Kidney (tissue), 14 donors: Measurements from ENCODE around the gene PRR19. TPM values are rescaled to one million over a fixed set of nuclear protein-coding genes. Genes with fewer than 3 reads are reported as not detected.

Source experiments
- DNase-seq, 5 donors: peaks; one replicate each; pipeline ENCODE4 v3.0.0-alpha.2; 2013 to 2020
- FAIRE-seq: peaks from 2 replicates; lab custom pipeline; 2012; peaks lifted over from hg19 to GRCh38; lab: Jason Lieb, UNC
- H3K27ac ChIP-seq, 2 donors: one replicate each; pipeline ENCODE4 v1.7.0; 2013; ENCODE audit warnings: low read depth in 2 of 2, low read length in 2 of 2, inconsistent platforms in 1 of 2
- H3K27me3 ChIP-seq: one replicate; pipeline ENCODE4 v1.7.1; 2013; ENCODE audit warnings: low read length, inconsistent platforms; ENCODE audit not compliant: control insufficient read depth, insufficient read depth
- H3K36me3 ChIP-seq, 3 donors: one replicate each; pipeline versions ENCODE4 v1.7.0 to v1.7.1; 2013; ENCODE audit warnings: low read length in 3 of 3, control low read depth in 1 of 3, inconsistent platforms in 1 of 3; ENCODE audit not compliant: insufficient read depth in 3 of 3, control insufficient read depth in 2 of 3
- H3K4me1 ChIP-seq, 3 donors: one replicate each; pipeline versions ENCODE4 v1.7.0 to v1.7.1; 2013; ENCODE audit warnings: low read length in 3 of 3, inconsistent platforms in 1 of 3, low read depth in 1 of 3; ENCODE audit not compliant: control insufficient read depth in 2 of 3, insufficient read depth in 2 of 3
- H3K4me3 ChIP-seq, 3 donors: one replicate each; pipeline versions ENCODE4 v1.7.0 to v1.8.1; 2013; ENCODE audit warnings: low read length in 3 of 3, control low read depth in 1 of 3, inconsistent platforms in 1 of 3
- H3K9ac ChIP-seq, 3 donors: one replicate each; pipeline versions ENCODE4 v1.7.0 to v1.7.1; 2013; ENCODE audit warnings: low read length in 3 of 3, control low read depth in 1 of 3, inconsistent platforms in 1 of 3
- H3K9me3 ChIP-seq, 3 donors: one replicate each; pipeline versions ENCODE4 v1.7.0 to v1.7.1; 2013; ENCODE audit warnings: low read length in 3 of 3, control low read depth in 1 of 3, inconsistent platforms in 1 of 3; ENCODE audit not compliant: control insufficient read depth in 2 of 3, insufficient read depth in 1 of 3
- intact Hi-C: fragments of 100-400 bp; cut with DNase I; formaldehyde crosslinking; loops from one replicate; pipeline ENCODE4 v1.11.1; 2022
- polyA plus RNA-seq: library from polyadenylated mRNA; stranded (reverse); fragments of 350-450 nt; fragmentation: Illumina TruSeq; extraction: RNeasy Lipid Tissue Mini Kit (QIAGEN cat#74804); gene quantifications from one replicate; pipeline ENCODE4 v1.2.3, GENCODE V29; 2014; ENCODE audit warnings: low read depth, low replicate concordance; ENCODE audit not compliant: insufficient read depth
- total RNA-seq: library from RNA; stranded (reverse); fragmentation: NEBNext Ultra II Directional; extraction: Animal tissue kit (Norgen Biotek cat#: 25700); gene quantifications from one replicate; pipeline ENCODE4 v1.2.1, GENCODE V29; 2021
- TF ChIP-seq, protein P1 (sequence below): IDR thresholded peaks from 3 replicates; pipeline ENCODE4 v1.5.1; 2012; ENCODE audit warnings: mild to moderate bottlenecking, moderate library complexity, borderline replicate concordance; ENCODE audit not compliant: insufficient read depth; ENCODE audit errors: extremely low read depth
- donor health status: control.
- donor health status: control.
- donor health status: control.
- donor health status: control.
- donor health status: control.
- donor health status: DM: yes; HTN: yes; CAD: no.
- donor health status: Normal renal cell carcinoma (clear cell type).

Gene PRR19
- total and polyA plus RNA-seq, 2 donors from 2014 or later: 0.47 to 0.71 TPM

DNA sequence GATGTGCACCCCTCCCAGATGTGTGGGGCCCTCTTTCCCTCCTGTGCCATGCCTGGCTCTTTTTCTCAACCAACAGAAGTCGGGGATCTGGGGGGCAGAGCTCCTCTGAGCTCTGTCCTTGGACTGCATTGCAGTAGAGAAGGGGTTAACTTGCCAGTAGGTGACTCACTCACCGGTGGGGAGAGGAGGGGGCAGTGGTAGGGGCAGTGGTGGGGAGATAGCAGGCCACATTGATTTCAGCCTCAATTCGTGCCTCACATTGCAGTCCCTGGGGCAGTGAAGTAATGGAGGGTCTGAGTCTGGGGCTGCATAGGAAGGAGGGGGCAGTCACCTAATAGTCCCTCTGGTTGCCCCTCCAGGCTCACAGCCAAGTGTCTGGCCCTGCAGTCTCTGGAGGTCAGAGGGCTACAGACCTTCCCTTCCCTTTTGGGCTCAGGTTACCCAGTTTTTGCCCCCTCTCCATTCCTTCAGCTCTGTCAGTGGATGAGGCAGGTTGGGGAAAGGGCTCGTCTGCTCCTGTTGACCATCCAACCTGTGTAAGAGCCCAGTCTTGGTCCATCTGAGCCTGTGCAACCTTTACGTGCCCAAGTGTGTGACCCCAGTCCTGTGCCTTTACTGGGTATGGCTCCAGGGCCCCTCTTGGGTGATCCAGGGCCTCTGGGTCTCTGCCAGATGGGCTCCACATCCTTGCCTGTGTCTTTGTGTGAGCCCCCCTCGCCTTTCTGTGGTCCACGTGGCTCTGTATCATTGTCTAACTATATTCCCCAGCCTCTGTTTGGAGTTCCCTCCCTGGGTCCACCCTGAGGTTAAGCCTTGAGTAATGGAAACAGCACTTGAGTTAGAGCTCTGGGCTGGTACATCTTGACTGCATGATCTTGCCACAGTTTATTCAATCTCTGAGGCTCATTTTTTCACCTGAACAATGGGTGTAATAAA lies 19.8 kb upstream of the PRR19 start:
- FAIRE-seq: no peak
- H3K4me1 ChIP-seq: peaks cover 10 to 56% (median 55%) of the 10 kb centered on the region in 3 donors
- no peaks in the 10 kb centered on the region for H3K9me3 ChIP-seq
- H3K9ac ChIP-seq: no peak overlapping the region
- TF ChIP-seq, protein P1, sequence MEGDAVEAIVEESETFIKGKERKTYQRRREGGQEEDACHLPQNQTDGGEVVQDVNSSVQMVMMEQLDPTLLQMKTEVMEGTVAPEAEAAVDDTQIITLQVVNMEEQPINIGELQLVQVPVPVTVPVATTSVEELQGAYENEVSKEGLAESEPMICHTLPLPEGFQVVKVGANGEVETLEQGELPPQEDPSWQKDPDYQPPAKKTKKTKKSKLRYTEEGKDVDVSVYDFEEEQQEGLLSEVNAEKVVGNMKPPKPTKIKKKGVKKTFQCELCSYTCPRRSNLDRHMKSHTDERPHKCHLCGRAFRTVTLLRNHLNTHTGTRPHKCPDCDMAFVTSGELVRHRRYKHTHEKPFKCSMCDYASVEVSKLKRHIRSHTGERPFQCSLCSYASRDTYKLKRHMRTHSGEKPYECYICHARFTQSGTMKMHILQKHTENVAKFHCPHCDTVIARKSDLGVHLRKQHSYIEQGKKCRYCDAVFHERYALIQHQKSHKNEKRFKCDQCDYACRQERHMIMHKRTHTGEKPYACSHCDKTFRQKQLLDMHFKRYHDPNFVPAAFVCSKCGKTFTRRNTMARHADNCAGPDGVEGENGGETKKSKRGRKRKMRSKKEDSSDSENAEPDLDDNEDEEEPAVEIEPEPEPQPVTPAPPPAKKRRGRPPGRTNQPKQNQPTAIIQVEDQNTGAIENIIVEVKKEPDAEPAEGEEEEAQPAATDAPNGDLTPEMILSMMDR: no peak
- H3K36me3 ChIP-seq: peaks cover 0 to under 1% (median 0%) of the 10 kb centered on the region in 3 donors
- peak in 4 of 5 donors; percentile 32 to 77 (median 58) for DNase-seq
- intact Hi-C loops: no loop called here
- peak overlapping the region; percentile 89 to 95 for H3K27ac ChIP-seq
- H3K4me3 ChIP-seq: peak overlapping the region in 1 of 3 donors; percentile 44
- no peaks in the 10 kb centered on the region for H3K27me3 ChIP-seq

- Histone ChIP-seq H3K36me3 (peaks cover 0 to 7% (median 6%) of the 10 kb centered on the region in 3 donors), H3K27me3 (no peaks in the 10 kb centered on the region), H3K9me3 (no peaks in the 10 kb centered on the region), H3K4me1 (peaks cover 10 to 52% (median 50%) of the 10 kb centered on the region in 3 donors), H3K9ac (peak overlapping the region in 2 of 3 donors; percentile 44 to 79), H3K4me3 (peak overlapping the region in 2 of 3 donors; percentile 73 to 85), H3K27ac (peak overlapping the region; percentile 95 to 96)
- intact Hi-C loops: no loop called here
- no peak for FAIRE-seq
- TF ChIP-seq, protein P1: no peak
- peak in 1 of 5 donors; percentile 68 for DNase-seq
These were observed 19.1 kb upstream of the PRR19 start for GRCh38 chr19:42282819-42283187.

DNA sequence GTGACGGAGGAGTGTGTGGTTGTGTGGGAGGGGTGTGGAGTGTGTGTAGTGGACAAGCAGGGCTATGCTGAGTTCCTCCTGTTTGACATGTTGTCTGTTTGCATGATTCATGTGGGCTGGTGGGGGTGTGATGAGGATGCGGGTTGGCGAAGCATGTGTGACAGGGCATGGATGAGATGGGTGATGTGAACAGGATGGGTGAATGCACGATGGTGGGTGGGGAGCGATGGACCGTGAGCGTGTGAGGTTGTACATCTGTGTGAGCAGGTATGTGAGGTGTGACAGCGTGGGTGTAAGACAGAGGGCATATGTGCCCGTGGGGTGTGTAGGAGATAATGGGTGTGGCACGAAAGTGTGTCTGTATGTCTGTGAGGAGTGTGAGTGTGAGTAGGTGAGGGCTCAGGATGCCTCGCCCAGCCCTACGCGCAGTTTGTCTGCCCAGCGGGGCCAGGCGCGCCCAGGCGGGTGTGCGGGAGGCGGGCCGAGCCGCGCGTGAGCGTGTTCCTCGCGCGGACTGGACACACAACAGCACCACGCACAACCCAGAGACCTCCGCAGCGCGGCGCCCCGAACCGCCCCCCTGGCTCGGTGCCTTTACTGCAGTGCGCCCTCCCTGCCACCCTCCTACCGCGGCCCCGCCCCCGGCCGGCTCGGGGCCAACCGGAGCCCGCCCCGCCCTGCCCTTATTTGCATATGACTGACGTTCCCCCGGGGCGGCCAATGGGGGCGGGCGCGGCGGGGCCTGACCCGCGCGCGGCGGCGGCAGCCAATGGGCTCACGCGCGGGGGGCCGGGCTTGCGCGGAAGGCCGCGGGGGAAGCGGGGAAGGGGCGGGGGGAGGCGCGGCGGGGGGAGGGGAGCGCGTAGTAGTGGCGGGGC lies 18.5 kb upstream of the PRR19 start:
- no peaks in the 10 kb centered on the region for H3K9me3 ChIP-seq
- peak overlapping the region; percentile 62 to 85 (median 73) for H3K4me3 ChIP-seq
- peak overlapping the region; percentile 44 to 79 (median 59) for H3K9ac ChIP-seq
- FAIRE-seq (no peak), DNase-seq (peak; percentile 97 to 99 (median 98))
- H3K4me1 ChIP-seq: peaks cover 10 to 50% (median 47%) of the 10 kb centered on the region in 3 donors
- H3K27me3 ChIP-seq: no peaks in the 10 kb centered on the region
- intact Hi-C loops: no loop called here
- H3K36me3 ChIP-seq: peaks cover 0 to 12% (median 10%) of the 10 kb centered on the region in 3 donors
- TF ChIP-seq, protein P1: no peak
- peak overlapping the region; percentile 95 to 96 for H3K27ac ChIP-seq
